Esophagus muscularis mucosa (tissue), 4 donors: Measurements from ENCODE around the gene TSGA10. TPM values are rescaled to one million over a fixed set of nuclear protein-coding genes. Genes with fewer than 3 reads are reported as not detected.

Experiments used
- DNase-seq: peaks from one replicate; pipeline ENCODE4 v3.0.0-alpha.2; 2017; ENCODE audit errors: extremely low spot score
- H3K27ac ChIP-seq, 4 donors: fragments of 200-600 bp; sonication (generic); replicated peaks in 1 of 4; 1 replicate in 3 of 4; 2 replicates in 1 of 4; pipeline ENCODE4 v1.5.1; 2016 to 2019; ENCODE audit warnings: mild to moderate bottlenecking in 1 of 4
- H3K27me3 ChIP-seq, 4 donors: fragments of 200-600 bp; sonication (generic); one replicate each; pipeline versions ENCODE4 v1.5.1 to v1.6.0; 2016 to 2019
- H3K36me3 ChIP-seq, 4 donors: fragments of 200-600 bp; sonication (generic); one replicate each; pipeline ENCODE4 v1.5.1; 2016 to 2019
- H3K4me1 ChIP-seq, 4 donors: fragments of 200-600 bp; sonication (generic); one replicate each; pipeline ENCODE4 v1.5.1; 2016 to 2019
- H3K4me3 ChIP-seq, 4 donors: fragments of 200-600 bp; sonication (generic); 1 replicate in 2 of 4; 2 replicates in 2 of 4; pipeline ENCODE4 v1.5.1; 2016 to 2019; ENCODE audit warnings: mild to moderate bottlenecking in 4 of 4, moderate library complexity in 1 of 4
- H3K9me3 ChIP-seq, 4 donors: fragments of 200-600 bp; sonication (generic); 1 replicate in 3 of 4; 2 replicates in 1 of 4; pipeline ENCODE4 v1.5.1; 2016 to 2019
- CTCF ChIP-seq, 3 experiments: fragments of 200-600 bp in 2 of 3; fragments of 450-650 bp in 1 of 3; sonication (generic) in 2 of 3; IDR thresholded peaks; one replicate each; pipeline ENCODE4 v1.5.1; 2017 to 2019; ENCODE audit warnings: antibody characterized with exemption in 3 of 3, mild to moderate bottlenecking in 2 of 3, moderate library complexity in 1 of 3
- EP300 ChIP-seq: sonication (generic); formaldehyde crosslinking; IDR thresholded peaks from one replicate; pipeline ENCODE4 v1.6.1; 2017; ENCODE audit warnings: antibody characterized with exemption
- POLR2A ChIP-seq: fragments of 450-650 bp; IDR thresholded peaks from one replicate; pipeline ENCODE4 v1.6.1; 2017; ENCODE audit warnings: antibody characterized with exemption, moderate library complexity, mild to moderate bottlenecking, low read depth
- POLR2AphosphoS5 ChIP-seq, 2 donors: sonication (generic); formaldehyde crosslinking; IDR thresholded peaks; one replicate each; pipeline ENCODE4 v1.6.1; 2017; ENCODE audit warnings: antibody characterized with exemption in 2 of 2
- WGBS: methylation state at CpG from one replicate; pipeline ENCODE4 v1.1.5; 2018; 5-methylcytosine and 5-hydroxymethylcytosine counted together
- intact Hi-C: fragments of 100-400 bp; cut with DNase I; formaldehyde crosslinking; loops from one replicate; pipeline ENCODE4 v1.15.1; 2023
- total RNA-seq, 4 donors: library from RNA; depleted of rRNA; stranded (reverse); fragments of >200 nt; gene quantifications; one replicate each; pipeline versions ENCODE4 v1.1.0 to v1.2.1, GENCODE V29; 2016

Gene TSGA10
- total RNA-seq, 4 donors from 2014 or later: 1.1 to 4.4 (median 2.0) TPM

DNA sequence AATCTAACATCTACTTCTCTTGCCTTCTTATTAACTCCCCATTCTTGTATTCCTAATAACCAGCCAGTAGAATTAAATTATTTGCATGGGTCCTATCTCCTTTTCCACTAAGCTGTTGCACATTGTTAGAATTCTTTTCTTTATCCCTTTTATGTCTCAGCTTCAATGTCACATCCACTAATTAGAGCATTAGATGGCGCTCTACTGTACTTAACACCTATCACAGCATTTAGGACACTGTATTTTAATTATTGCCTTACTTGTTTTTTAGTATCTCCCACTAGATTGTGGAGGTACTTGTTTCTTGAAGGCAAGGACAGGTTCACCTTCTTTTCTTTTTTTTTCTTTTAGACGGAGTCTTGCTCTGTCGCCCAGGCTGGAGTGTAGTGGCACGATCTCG lies 3.9 kb upstream of the TSGA10 start:
- intact Hi-C loops: loop anchor here (10.0 kb wide), 1 partner anchor 176 kb away; the partner anchor contains the start of genes EIF5B and TXNDC9
- Histone ChIP-seq H3K4me3 (no peak overlapping the region), H3K27ac (no peak overlapping the region), H3K36me3 (peaks cover 0 to 55% (median 30%) of the 10 kb centered on the region in 4 donors), H3K9me3 (no peaks in the 10 kb centered on the region), H3K27me3 (no peaks in the 10 kb centered on the region), H3K4me1 (peaks cover 10 to 18% (median 18%) of the 10 kb centered on the region in 4 donors)
- DNase-seq: no peak
- 94% methylated on average over 5 of the region's 5 CpGs for WGBS
- TF ChIP-seq POLR2AphosphoS5 (IDR thresholded peaks at IDR 0.05): no peak
- TF ChIP-seq CTCF (IDR thresholded peaks at IDR 0.05): no peak
- TF ChIP-seq EP300: no peak
- no peak for TF ChIP-seq POLR2A

DNA sequence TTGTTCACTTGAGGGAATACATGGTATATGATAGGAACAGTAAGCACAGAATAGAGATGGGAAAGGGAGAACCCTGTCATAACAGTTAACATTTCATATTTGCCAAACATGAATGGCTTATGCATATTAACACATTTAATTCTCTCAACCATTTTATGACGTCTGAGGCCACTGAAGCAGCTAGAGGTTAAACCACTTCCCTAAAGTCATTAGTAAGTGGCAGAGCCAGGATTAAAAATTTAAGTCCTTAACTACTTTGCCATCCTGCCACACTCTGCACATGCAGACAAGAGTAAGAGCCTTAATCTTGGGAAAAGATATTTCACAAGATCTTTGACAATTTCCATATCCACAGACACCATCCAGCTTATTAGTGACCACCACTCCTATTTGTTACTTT lies 2.1 kb upstream of the TSGA10 start:
- Histone ChIP-seq H3K4me3 (no peak overlapping the region), H3K4me1 (peaks cover 10 to 23% (median 20%) of the 10 kb centered on the region in 4 donors), H3K27ac (no peak overlapping the region), H3K9me3 (no peaks in the 10 kb centered on the region), H3K27me3 (no peaks in the 10 kb centered on the region), H3K36me3 (peaks cover 0 to 39% (median 18%) of the 10 kb centered on the region in 4 donors)
- TF ChIP-seq POLR2A (no peak), POLR2AphosphoS5 (IDR thresholded peaks at IDR 0.05) (no peak), EP300 (no peak), CTCF (IDR thresholded peaks at IDR 0.05) (no peak)
- 82% methylated on average over 1 of the region's 1 CpG for WGBS
- no peak for DNase-seq
- intact Hi-C loops: loop anchor here (10.0 kb wide), 1 partner anchor 178 kb away; the partner anchor contains the start of genes EIF5B and TXNDC9

- Histone ChIP-seq H3K4me3 (peak overlapping the region; percentile 65 to 75 (median 70)), H3K27me3 (no peaks in the 10 kb centered on the region), H3K36me3 (peaks cover 0 to 22% (median 10%) of the 10 kb centered on the region in 4 donors), H3K9me3 (no peaks in the 10 kb centered on the region), H3K27ac (peak overlapping the region; percentile 83 to 90 (median 86)), H3K4me1 (peaks cover 10 to 23% (median 20%) of the 10 kb centered on the region in 4 donors)
- DNase-seq: no peak
- TF ChIP-seq EP300: no peak
- TF ChIP-seq POLR2A: no peak
- no peak for TF ChIP-seq CTCF (IDR thresholded peaks at IDR 0.05)
- WGBS: 46% methylated on average over 12 of the region's 12 CpGs
- intact Hi-C loops: loop anchor here (10.0 kb wide), 1 partner anchor 181 kb away; the partner anchor contains the start of genes EIF5B and TXNDC9
Measured at GRCh38 chr2:99153921-99154604, 679 bp downstream of the TSGA10 start.

GRCh38 chr2:99152199-99152895 lies 2.4 kb downstream of the TSGA10 start:
- 92% methylated on average over 7 of the region's 7 CpGs for WGBS
- H3K27ac ChIP-seq: no peak overlapping the region
- DNase-seq: no peak
- H3K4me3 ChIP-seq: no peak overlapping the region
- intact Hi-C loops: loop anchor here (10.0 kb wide), 1 partner anchor 182 kb away; the partner anchor contains the start of genes EIF5B and TXNDC9
- peaks cover 10 to 23% (median 20%) of the 10 kb centered on the region in 4 donors for H3K4me1 ChIP-seq
- H3K27me3 ChIP-seq: no peaks in the 10 kb centered on the region
- TF ChIP-seq POLR2AphosphoS5 (IDR thresholded peaks at IDR 0.05): no peak
- TF ChIP-seq EP300: no peak
- no peak for TF ChIP-seq CTCF (IDR thresholded peaks at IDR 0.05)
- no peak for TF ChIP-seq POLR2A
- H3K36me3 ChIP-seq: peaks cover 0 to 9% (median 4%) of the 10 kb centered on the region in 4 donors
- no peaks in the 10 kb centered on the region for H3K9me3 ChIP-seq
